Measurements from ENCODE around the gene ISL1. TPM values are rescaled to one million over a fixed set of nuclear protein-coding genes. Genes with fewer than 3 reads are reported as not detected.

The ISL1 gene
- total RNA-seq, 2 experiments from 2014 or later, result not detected

- no peaks in the 10 kb centered on the region for H3K4me1 ChIP-seq (ENCODE audit: insufficient read depth, low read length, poor library complexity, severe bottlenecking)
- ChIA-PET POLR2A (no interaction called here), CTCF (ENCODE audit: unreplicated experiment) (no interaction called here)
- no TSS peak for BruUV-seq (replicated peaks)
- no peak overlapping the region for H3K27ac ChIP-seq (ENCODE audit: low read depth, low read length, poor library complexity, severe bottlenecking)
- H3K9me2 ChIP-seq (ENCODE audit: insufficient read depth, low read length), result no peaks in the 10 kb centered on the region
- H4K20me1 ChIP-seq (ENCODE audit: insufficient read depth, low read length), result no peaks in the 10 kb centered on the region
- no peaks in the 10 kb centered on the region for H3K36me3 ChIP-seq (ENCODE audit: insufficient read depth, low read length)
- no peaks in the 10 kb centered on the region for H3K79me2 ChIP-seq (ENCODE audit: insufficient read depth, low read depth, low read length)
- H3K4me2 ChIP-seq (ENCODE audit: low read length), result no peak overlapping the region
- DNase-seq (ENCODE audit: low spot score), result no peak
- no peaks in the 10 kb centered on the region for H3K9me3 ChIP-seq (ENCODE audit: low read length)
- TF ChIP-seq EZH2phosphoT487 (IDR thresholded peaks at IDR 0.05; ENCODE audit: borderline replicate concordance, low read depth, low read length), result no peak
- no peak for TF ChIP-seq CTCF (conservative IDR thresholded peaks at IDR 0.05; ENCODE audit: low read length)
- no peak overlapping the region for H3K4me3 ChIP-seq (ENCODE audit: low read depth, low read length, poor library complexity, severe bottlenecking)
- intact Hi-C loops (cut with micrococcal nuclease; ENCODE audit: unreplicated experiment), result loop anchor here (10.0 kb wide), 1 partner anchor 414 kb away; no protein-coding TSS in a partner anchor
- no peak overlapping the region for H2AFZ ChIP-seq (ENCODE audit: low read length)
Measured at GRCh38 chr5:51378448-51379330, 4.6 kb upstream of the ISL1 start.

GRCh38 chr5:51379331-51379700 lies 3.9 kb upstream of the ISL1 start:
- no peaks in the 10 kb centered on the region for H3K9me3 ChIP-seq (ENCODE audit: low read length)
- CTCF ChIA-PET (ENCODE audit: unreplicated experiment), result no interaction called here
- TF ChIP-seq CTCF (conservative IDR thresholded peaks at IDR 0.05; ENCODE audit: low read length) (no peak), EZH2phosphoT487 (IDR thresholded peaks at IDR 0.05; ENCODE audit: borderline replicate concordance, low read depth, low read length) (no peak)
- POLR2A ChIA-PET, result no interaction called here
- no peak overlapping the region for H3K4me2 ChIP-seq (ENCODE audit: low read length)
- H3K4me1 ChIP-seq (ENCODE audit: insufficient read depth, low read length, poor library complexity, severe bottlenecking), result no peaks in the 10 kb centered on the region
- H4K20me1 ChIP-seq (ENCODE audit: insufficient read depth, low read length), result no peaks in the 10 kb centered on the region
- no peaks in the 10 kb centered on the region for H3K9me2 ChIP-seq (ENCODE audit: insufficient read depth, low read length)
- H2AFZ ChIP-seq (ENCODE audit: low read length), result no peak overlapping the region
- no peaks in the 10 kb centered on the region for H3K36me3 ChIP-seq (ENCODE audit: insufficient read depth, low read length)
- H3K79me2 ChIP-seq (ENCODE audit: insufficient read depth, low read depth, low read length), result no peaks in the 10 kb centered on the region
- no TSS peak for BruUV-seq (replicated peaks)
- intact Hi-C loops (cut with micrococcal nuclease; ENCODE audit: unreplicated experiment), result loop anchor here (10.0 kb wide), 1 partner anchor 415 kb away; no protein-coding TSS in a partner anchor
- no peak for DNase-seq (ENCODE audit: low spot score)
- H3K4me3 ChIP-seq (ENCODE audit: low read depth, low read length, poor library complexity, severe bottlenecking), result no peak overlapping the region
- H3K27ac ChIP-seq (ENCODE audit: low read depth, low read length, poor library complexity, severe bottlenecking), result no peak overlapping the region

- H3K36me3 ChIP-seq (ENCODE audit: insufficient read depth, low read length), result no peaks in the 10 kb centered on the region
- no peak overlapping the region for H3K27ac ChIP-seq (ENCODE audit: low read depth, low read length, poor library complexity, severe bottlenecking)
- TF ChIP-seq EZH2phosphoT487 (IDR thresholded peaks at IDR 0.05; ENCODE audit: borderline replicate concordance, low read depth, low read length) (no peak), CTCF (conservative IDR thresholded peaks at IDR 0.05; ENCODE audit: low read length) (peak; percentile 85)
- CTCF ChIA-PET (ENCODE audit: unreplicated experiment), result no interaction called here
- DNase-seq (ENCODE audit: low spot score), result peak; percentile 32
- H2AFZ ChIP-seq (ENCODE audit: low read length), result no peak overlapping the region
- H3K4me2 ChIP-seq (ENCODE audit: low read length), result no peak overlapping the region
- H3K9me3 ChIP-seq (ENCODE audit: low read length), result no peaks in the 10 kb centered on the region
- no peaks in the 10 kb centered on the region for H4K20me1 ChIP-seq (ENCODE audit: insufficient read depth, low read length)
- H3K4me1 ChIP-seq (ENCODE audit: insufficient read depth, low read length, poor library complexity, severe bottlenecking), result no peaks in the 10 kb centered on the region
- H3K4me3 ChIP-seq (ENCODE audit: low read depth, low read length, poor library complexity, severe bottlenecking), result no peak overlapping the region
- H3K79me2 ChIP-seq (ENCODE audit: insufficient read depth, low read depth, low read length), result no peaks in the 10 kb centered on the region
- intact Hi-C loops (cut with micrococcal nuclease; ENCODE audit: unreplicated experiment), result no loop called here
- BruUV-seq (replicated peaks), result no TSS peak
- POLR2A ChIA-PET, result interaction anchor here (0.6 to 0.8 kb wide), 2 partner anchors 185 to 640 kb away, joined by 4 to 5 read pairs; no protein-coding TSS in a partner anchor
- H3K9me2 ChIP-seq (ENCODE audit: insufficient read depth, low read length), result no peaks in the 10 kb centered on the region
Measured at GRCh38 chr5:51380603-51381207, 2.5 kb upstream of the ISL1 start.

Measured in OCI-LY7 (cell line).